NCI-H1417 (cell line): ENCODE results near the gene MED13L.
A peak's percentile ranks its signal among the peaks of the same experiment; 100 is the strongest.

ENCODE experiments used
- DNase-seq, 3 experiments: peaks; one replicate each; lab custom pipeline; 2025; lab: John Stamatoyannopoulos, UW

The MED13L gene

DNA sequence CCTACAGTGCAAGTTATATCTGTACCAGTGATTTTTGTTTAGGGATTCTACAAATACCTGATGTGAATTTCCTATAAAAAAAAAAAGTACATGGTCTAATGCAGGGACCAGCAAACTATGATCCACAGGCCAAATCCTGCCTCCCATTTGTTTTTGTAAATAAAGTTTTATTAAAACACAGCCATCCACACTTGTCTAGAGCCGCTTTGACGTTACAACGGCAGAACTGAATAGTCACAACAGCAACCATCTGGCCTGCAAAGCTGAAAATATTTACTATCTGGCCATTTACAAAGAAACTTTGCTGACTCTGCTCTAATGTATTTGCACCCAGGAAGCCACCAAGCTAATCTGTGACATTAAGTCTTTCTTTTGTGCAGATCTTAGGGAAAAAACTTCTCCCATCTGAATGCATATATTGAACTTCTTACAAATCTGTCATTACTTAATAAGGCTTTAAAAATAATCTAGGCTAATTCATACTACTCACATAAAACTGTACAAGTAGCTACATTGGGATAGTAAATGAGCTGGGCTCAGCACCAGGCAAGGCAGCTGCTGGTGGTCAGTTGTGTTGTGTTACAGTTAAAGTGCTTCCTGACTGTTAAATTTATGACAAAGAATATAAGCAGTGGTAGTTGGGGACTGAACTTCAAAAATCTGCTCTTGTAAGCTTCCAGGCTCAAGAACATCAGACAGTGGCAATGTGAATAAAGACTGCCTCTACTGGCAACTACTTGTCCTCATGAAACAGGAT is 303.3 kb downstream of the MED13L start:
- DNase-seq = no peak

DNA sequence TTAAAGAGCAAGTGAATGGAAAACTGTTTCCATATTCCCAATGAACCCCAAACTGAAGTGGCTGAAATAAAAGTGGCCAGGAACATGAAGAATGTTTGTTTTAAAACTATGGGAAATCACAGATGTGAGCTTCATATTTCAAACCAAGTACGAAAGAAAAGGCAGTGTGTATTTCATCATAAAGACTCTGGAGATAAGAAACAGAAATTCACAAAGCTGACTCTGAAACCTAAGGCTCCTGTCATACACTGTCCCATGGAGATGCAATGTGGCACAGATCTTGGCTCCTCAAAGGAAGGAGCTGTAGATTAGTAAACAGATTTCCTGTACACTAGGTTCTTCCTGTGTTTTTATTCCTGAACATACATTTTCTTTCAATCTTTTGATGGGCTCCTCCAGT is 304.4 kb downstream of the MED13L start:
- DNase-seq = no peak

DNA sequence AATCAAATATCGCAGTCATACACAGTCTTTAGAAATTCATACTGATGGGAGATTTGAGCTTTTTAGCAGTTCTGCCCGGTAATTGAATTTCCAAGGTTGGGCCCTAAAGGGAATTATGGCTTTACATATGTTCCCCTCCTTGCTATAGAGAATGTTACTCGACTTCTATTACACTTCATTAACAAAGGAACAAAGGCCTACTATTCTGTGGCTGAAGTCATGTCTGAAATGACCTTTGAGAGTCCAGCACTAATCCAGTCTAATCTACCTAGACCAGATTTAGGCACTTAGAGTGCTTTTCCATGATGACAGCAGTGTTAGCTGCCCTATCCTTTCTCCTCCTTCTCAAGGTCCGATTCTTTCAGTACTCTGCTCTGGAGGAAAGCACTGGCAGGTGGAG is 305.3 kb downstream of the MED13L start:
- DNase-seq = no peak

DNA sequence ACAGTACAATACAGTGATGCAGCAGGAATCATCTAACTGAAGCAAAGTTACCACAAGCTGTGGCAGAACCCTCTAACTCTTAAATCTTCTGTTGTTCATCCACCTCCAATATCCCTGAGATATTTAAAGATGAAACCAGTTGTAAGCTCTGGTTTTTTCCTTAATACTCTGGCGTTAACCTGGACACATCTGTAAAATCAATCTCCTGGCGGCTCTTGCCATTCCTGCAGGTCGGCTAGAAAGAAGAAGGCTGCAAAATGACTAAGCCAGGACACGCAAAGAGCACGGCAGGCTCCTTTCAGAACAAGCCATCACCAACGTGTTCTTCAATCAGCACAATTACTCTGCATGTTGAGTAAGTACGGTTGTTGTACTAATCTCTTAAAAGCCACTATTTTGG is 309.3 kb downstream of the MED13L start:
- DNase-seq = no peak

DNA sequence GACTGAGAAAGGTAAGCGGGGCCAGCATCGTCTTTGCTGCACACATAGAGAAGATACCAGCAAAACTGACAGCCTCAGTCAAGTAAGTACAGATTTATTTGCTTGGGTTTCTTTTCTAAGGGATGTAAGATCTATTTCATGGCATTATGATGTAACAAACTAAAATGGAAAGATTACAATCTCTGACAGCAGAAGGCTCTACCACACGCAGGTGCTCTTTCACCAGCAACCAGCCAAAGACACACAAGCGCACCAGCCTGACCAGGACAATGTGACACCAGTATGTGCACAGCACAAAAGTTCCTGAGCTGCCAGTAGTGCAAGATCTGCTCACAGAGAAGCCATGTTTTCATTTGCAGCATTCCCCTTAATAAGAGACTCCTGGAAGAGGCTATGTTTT is 311.1 kb downstream of the MED13L start:
- DNase-seq = no peak

DNA sequence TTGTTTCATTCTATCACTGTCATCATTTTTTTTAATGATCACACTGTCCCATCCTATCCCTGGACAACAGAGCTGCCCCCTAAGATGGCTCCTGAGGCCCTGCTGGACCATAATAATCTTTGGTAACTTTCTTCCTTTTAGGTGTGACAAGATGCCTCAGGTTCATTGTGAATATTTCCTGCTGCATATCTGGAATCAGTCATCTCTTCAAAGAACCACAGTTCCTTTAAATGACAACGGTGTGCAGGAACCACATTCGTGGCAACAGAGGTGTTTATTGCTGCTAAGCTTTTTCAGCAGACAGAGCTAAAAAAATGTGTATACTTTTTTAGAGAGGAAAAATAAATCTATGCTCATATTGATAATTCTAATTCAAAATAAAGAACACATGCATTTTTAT is 312.9 kb downstream of the MED13L start:
- DNase-seq = no peak

DNA sequence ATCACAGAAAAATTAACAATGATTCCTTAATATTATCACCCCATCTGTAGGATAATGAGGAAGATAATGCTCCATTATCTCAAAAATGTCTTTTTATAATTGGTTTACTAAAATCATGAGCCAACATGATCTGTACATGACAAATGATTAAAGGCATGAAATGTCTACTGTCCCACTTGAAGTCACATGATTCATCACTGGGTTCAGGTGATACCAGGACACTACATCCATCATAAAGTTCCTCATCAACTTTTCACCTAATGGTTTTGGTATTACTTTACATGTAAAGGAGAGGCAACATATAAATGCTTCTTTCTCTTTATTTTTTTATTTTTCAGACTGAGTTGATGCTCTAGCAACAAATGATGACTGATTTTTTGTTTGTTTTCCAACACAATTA is 313.3 kb downstream of the MED13L start:
- no peak for DNase-seq

DNA sequence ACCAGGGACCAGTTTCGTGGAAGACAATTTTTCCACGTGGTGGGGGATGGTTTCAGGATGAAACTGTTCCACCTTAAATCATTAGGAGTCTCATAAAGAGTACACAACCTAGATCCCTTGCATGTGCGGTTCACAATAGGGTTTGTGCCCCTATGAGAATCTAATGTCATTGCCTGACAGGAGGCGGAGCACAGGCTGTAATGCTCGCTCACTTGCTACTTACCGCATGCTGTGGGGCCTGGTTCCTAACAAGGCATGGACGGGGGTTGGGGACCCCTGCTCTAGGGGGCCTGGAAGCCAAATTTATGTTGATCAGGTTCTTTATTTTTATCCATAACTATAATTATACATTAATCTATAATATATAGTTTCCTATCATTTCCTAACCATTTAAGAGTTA is 315.3 kb downstream of the MED13L start:
- no peak for DNase-seq

DNA sequence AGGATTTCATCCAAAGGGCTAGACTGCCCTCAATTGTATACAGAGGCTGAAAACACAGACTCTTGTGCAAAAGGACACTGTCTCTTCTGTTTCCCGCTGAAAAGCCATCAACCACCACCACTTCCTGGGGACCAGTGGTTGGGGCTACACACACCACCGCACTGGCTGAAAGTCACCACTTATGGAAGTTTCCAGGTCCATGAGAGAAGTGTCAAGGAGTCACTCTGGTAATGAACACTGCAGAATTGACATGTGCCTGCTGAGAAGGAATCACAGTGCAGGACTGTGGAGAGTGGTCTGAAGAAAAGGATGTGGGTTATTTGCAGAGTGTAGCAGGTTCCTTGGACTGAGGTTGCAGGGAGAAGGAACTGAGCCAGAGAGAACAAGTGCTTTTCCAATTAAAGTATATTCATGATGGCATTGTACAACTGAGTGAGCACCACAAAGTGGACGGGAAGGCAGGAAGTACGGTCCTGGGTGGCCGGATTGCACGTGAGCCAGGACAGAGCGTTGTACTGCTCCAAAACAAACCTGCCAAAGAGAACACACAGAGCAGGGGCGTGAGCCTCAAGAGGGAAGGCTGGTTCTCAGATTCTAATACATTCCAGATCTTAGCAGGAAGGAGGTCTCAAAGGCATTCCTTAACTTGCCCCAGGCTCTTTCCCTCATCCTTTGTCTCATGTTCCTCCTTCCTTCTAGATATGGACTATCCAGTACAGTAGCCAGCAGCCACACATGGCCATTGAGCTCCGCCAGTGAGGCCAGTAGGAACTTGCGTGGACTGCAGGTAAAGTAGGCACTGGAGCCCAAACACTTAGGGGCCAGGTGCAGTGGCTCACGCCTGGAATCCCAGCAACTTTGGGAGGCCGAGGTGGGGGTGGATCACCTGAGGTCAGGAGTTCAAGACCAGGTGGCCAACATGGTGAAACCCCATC is 316.4 kb downstream of the MED13L start:
- no peak for DNase-seq

DNA sequence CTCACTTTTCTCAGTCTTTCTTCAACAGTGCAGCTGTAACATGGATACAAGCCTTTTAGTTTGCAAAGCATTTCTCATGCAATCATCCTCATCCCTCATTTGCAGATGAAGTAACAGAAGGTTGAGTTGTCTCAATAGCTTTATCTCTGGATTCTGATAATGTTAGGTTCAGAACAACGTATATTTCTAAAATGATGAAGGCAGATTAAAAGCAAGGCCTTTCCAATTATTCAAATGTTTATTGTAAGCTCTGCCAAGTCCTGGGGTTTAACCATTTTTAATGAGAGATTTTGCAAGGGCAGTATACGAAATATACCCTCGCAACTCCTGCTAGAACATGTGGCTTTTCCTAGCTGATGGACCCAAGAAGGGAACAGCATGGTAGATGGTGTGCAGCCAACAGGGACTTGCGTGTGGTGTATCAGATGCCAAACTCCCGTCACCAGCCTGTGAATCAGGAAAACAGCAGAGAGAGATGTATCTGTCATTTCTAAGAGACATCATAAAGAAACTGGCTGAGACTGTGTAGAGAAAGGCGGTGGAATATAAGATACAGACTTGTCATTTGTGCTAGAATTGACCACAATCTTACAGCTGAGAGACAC is 319.7 kb downstream of the MED13L start:
- no peak for DNase-seq

DNA sequence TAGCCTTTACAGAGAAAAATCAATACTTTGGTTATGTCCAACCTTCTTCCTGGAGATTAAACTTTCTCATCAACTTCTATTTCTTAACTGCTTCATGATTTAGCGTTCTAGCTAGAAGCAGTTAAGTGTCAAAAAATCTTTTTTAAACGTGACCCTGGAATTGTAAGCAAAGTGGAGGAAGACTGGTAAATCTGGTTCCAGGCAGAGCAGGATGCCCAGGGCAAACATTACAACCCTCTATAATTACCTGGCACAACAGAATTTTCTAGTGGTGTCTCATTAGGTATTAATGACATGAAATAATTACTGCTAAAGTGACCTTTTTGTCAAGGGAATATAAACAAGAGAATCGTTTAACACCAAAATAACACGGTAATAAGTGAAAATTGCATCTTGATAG is 320.8 kb downstream of the MED13L start:
- peak in 2 of 3 experiments; percentile 51 to 87 for DNase-seq

DNA sequence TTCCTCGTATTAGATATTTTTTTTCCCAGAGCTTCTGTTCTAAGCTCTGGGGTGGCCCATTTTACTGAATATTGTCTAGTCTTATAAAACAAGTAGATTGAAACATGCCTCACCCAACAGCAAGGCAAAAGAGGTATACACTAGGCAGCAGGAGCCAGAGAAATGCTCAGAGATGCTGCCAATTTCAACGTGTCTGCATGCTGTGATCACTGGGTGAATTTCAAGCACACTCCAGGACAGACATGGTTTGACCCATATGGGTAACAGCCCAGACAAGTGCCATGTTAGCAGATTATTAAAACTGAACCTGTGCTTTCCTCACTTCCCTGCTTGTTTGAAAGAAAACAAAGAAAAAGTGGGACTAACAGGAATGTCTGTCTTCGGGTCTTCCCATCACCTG is 321.3 kb downstream of the MED13L start:
- DNase-seq = no peak

DNA sequence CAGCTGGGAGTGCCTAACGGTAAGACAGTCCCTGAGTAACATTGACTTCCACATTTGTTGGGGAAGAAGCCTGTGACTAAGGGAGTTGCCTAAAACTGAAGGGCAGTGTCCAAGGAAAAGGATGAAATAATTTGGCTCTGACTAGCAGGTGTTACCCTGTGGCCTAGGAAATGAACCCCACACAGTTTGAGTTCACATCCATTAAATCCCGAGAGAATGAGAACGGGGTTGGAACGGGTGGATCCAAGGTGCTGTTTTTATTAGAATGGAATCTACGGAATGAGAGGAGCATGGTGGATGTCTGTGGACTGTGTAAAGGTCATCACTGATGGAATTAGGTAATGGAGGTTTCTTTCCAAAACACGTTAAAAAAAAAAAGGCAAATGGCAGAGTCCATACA is 324.0 kb downstream of the MED13L start:
- no peak for DNase-seq

DNA sequence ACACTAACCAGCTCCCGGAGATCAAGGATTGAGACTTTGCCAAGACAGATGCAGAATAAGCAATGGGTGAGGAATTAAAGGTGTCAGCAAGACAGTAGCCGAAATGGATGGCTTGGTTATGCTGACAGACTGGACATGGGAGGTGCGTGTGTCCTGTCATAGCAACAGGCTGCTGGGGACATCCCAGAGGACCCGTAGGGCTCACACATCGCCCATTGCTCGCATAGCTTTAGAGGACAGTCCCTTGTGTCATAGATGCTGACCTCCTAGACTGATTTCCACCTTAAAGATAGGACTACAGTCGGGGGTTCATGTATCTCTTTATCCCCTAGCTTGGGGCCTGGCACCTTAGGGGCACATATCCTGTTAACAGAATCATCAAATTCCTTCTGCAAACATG is 324.5 kb downstream of the MED13L start:
- no peak for DNase-seq

DNA sequence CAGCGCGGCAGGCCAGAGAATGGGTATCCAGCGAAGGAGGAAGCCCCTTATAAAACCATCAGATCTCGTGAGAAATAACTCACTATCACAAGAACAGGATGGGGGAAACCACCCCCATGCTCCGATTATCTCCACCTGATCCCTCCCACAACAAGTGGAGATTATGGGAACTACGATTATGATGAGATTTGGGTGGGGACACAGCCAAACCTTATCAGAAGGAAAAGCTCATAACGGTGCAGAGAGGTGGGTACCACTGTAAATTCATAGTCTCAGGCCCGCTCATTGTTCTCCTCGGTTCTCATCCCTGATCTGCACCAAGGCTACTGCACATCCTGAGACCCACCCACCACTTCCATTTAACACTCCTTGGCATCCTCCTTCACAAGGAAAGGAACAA is 326.5 kb downstream of the MED13L start:
- DNase-seq = no peak

DNA sequence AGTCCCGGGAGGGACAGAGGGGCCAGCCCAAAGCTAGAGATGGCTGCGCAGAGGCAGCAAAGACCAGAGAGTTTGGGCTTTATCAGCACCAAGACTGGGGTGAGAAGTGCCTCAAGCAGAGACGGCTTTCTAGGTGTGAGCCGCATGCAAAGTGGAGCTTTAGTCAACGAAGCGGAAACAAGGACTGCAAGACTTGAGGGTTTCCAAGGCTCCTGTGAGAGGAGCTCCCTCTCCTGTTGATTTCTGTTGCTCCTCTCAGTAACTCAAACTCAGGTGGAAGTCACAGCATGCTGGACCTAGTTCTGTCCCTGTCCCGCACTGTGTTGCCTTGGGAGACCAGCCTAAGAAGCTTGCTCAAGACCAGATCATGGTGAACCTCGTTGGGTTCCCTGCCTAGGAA is 327.8 kb downstream of the MED13L start:
- DNase-seq = peak in 1 of 3 experiments; percentile 57

DNA sequence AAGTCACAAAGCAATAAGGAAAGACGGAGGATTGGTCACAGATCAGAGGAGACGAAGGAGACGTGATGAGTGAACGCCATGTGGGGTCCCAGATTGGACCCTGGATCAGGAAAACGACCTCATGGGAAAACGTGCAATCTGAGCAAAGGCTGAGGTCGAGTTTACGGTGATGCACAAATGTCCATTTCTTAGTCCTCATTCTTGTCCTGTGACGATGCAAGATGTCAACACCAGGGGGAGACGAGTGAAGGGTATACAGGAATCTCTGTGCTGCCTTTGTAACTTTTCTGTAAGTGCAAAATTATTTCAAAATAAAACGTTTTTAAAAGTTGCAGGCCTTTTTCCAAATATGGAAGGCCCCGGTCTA is 329.8 kb downstream of the MED13L start:
- no peak for DNase-seq

DNA sequence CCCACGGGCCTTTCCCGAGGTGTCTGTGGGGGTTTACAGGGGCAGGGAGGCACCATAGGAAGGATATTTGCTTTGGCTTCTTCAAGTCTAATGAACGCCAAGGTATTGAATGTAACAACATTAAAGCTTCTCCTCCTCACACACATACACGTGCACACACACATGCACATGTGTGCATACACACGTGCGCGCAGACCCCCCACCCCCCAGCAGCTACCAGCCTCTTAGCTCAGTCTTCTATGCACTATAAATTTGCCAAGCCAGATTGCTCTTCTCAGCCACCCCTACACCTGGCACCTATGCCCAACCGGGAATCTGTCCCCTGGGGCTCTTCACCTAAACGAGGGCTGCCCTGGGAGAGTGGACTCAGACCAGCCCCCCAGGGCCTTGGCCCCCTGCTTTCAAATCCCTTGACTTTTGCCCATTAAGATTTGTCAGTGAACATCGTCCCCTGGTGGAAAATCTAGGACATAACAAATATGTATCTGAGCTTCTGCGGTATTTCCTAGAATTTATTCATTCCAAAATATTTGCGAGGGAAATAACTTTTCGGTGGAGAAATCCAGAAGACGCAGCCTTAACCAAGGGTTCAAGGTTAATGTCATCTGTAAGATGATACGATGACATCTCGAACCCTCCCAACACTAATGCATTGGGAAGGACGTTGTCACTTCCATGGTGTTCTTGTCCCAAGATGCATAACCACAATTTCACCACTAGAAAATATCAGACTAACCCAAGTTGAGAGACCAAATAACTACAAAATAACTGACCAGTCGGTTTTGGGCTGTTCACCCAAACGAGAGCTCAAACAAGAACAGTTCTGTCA is 330.4 kb downstream of the MED13L start:
- no peak for DNase-seq

DNA sequence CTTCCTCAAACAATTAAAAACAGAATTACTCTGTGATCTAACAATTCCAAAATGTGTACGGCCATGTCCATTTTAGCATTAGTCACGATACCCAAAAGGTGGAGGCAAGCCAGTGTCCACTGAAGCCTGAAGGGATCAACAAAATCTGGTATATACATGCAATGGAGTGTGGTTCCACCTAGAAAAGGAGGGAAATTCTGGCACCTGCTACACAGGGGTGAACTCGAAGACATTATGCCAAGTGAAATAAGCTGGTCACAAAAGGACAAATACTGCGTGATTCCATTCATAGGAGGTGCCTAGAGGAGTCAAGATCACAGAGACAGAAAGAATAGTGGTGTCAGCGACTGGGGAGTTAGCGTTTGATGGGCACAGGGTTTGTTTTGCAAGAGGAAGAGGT is 331.4 kb downstream of the MED13L start:
- DNase-seq = no peak

DNA sequence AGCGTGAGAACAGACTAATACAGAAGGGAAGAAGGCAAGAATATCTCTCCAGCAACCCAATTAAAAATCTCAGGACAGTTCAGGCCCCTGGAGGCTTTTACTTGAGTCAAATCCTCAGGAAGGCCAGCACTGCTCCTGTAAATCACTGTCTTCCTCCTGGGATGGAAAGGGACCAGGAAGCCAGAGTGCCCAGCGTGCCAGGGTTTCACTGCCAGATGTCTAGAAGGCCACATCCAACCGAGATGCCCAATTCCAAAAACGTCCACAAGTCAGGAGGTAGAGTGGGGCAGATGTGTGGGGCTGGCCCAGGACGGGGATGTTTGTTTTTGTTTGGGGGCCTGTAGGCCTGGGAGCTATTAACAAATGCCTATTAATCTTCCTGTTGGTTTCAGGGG is 332.0 kb downstream of the MED13L start:
- DNase-seq = no peak

DNA sequence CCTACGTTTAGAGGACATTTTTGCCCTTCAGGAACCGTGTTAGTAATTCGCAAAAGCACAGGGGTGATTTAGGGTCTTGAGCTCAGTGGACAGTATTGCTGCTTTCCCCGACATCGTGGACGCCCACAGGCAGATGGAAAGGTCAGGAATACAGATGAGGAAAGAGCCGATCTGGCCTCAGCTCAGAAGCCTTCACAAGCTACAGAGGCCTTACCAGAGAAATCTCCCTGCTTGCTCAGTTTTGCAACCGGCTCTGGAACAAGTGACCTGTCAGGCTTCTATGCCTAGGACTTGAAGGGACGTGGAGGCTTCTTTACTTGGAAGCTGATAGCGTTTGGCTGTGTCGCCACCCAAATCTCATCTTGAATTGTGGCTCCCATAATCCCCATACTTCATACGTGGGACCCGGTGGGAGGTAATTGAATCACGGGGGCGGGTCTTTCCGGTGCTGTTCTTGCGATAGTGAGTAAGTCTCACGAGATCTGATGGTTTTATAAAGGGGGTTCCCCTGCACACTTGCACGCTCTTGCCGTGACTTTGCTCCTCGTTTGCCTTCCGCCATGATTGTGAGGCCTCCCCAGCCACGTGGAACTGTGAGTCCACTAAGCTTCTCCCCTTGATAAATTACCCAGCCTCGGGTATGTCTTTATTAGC is 332.5 kb downstream of the MED13L start:
- no peak for DNase-seq

DNA sequence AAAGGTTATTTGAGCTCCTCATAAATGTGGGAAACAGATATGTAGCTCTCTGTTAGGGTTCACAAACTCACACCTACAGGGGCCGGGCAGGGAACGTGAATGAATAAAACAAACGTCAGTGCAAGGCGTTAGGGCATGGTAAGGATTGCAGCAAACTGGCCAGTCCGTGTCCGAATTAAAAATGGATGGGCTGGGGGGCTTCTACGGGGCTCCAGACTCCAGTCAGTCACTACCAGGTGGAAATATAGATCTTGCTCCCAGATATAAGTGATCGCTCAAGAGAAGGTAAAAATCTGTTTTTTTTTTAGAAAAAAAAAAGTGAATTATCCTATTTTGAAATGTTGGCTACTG is 333.1 kb downstream of the MED13L start:
- no peak for DNase-seq
